ENCODE results near the gene SUGP2. TPM values are rescaled to one million over a fixed set of nuclear protein-coding genes. Genes with fewer than 3 reads are reported as not detected.
A peak's percentile ranks its signal among the peaks of the same experiment; 100 is the strongest.

Gene SUGP2
- total and polyA plus RNA-seq, 9 of the 15 experiments (the other 6 are each of a cell fraction or from before 2014, with no cell fraction given): 13.1 to 101 (median 63.1) TPM

DNA sequence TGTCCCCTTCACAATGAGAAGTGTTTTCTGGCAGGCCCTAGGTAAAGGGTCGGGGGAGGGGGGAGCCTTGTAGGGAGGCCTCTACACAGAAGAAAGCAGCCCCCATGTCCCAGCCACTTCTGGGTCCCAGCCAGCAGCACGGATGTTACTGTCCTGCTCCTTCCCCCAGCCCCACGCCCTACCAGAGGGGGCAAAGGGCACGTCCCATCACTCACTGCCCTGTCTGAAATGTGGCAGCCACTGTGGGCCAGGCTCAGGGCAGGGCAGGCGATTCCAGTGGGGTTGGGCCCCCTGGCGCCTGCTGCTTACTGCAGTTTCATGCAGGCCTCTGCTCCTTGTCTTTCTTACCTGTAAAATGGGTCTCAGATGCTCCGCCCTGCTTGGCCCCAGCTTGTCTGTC is 24.4 kb upstream of the SUGP2 start:
- in situ Hi-C loops (cut with MboI): loop anchor here (5.0 kb wide), 1 partner anchor 80 kb away; the partner anchor contains the start of gene TMEM161A
- Histone ChIP-seq H3K9me3 (replicated peaks; ENCODE audit: control insufficient read depth, insufficient read depth, low read depth, low read length) (no peaks in the 10 kb centered on the region), H3K9me1 (ENCODE audit: control insufficient read depth, insufficient read depth, low read length) (peaks cover 3% of the 10 kb centered on the region), H3K4me1 (replicated peaks in 1 of 2; ENCODE audit: control insufficient read depth in 2 of 2, insufficient read depth in 2 of 2, low read length in 2 of 2) (peaks cover 42 to 82% of the 10 kb centered on the region in 2 experiments), H3K79me2 (ENCODE audit: control insufficient read depth, insufficient read depth, low read length) (peaks cover 32% of the 10 kb centered on the region), H3K36me3 (ENCODE audit: control insufficient read depth, insufficient read depth, low read length) (peaks cover 74% of the 10 kb centered on the region), H3K27ac (ENCODE audit: extremely low read depth, low read depth, low read length) (no peak overlapping the region; the same call in 2 of the 3 replicates), H3K4me3 (no peak overlapping the region), H2AFZ (ENCODE audit: low read depth, low read length) (no peak overlapping the region), H3K4me2 (ENCODE audit: insufficient read depth, low read length) (no peak overlapping the region), H4K20me1 (replicated peaks; ENCODE audit: control insufficient read depth, insufficient read depth, low read length) (0 out of 2 replicates have a peak, but pooled peaks cover 4% of the 10 kb centered on the region), H3K9ac (ENCODE audit: insufficient read depth in 1 of 2, low read depth in 2 of 2, low read length in 2 of 2) (peak overlapping the region in 1 of 2 experiments; percentile 18; a peak in 2 of 4 replicates), H3K27me3 (ENCODE audit: control insufficient read depth in 2 of 2, insufficient read depth in 2 of 2, low read length in 2 of 2) (no peaks in the 10 kb centered on the region; a peak in 1 of 5 replicates)
- intact Hi-C loops (cut with micrococcal nuclease): loop anchor here (10.0 kb wide), 1 partner anchor 267 kb away; the partner anchor contains the start of genes MAU2 and SUGP1
- no peak for FAIRE-seq
- no peak for ATAC-seq
- TF ChIP-seq KDM1A (IDR thresholded peaks at IDR 0.05) (0 out of 4 replicates have a peak, but pooled peaks of 1 of the 2 experiments have one; percentile 17), ZNF175 (CRISPR knock-in tag; IDR thresholded peaks at IDR 0.05; ENCODE audit: low read depth) (no peak), MBD2 (IDR thresholded peaks at IDR 0.05; ENCODE audit: borderline replicate concordance, low read depth) (no peak), MYBL2 (IDR thresholded peaks at IDR 0.05; ENCODE audit: low read depth) (no peak), MYBL2 (CRISPR knock-in tag; IDR thresholded peaks at IDR 0.05; ENCODE audit: borderline replicate concordance) (no peak), HNRNPL (IDR thresholded peaks at IDR 0.05; ENCODE audit: low read depth, low read length) (no peak), GABPA (tag; conservative IDR thresholded peaks at IDR 0.05; ENCODE audit: low read depth) (no peak), RBFOX2 (IDR thresholded peaks at IDR 0.05; ENCODE audit: low read depth, low read length) (peak; percentile 44; the same call in 1 of the 2 replicates)
- TF ChIP-seq, protein P1, sequence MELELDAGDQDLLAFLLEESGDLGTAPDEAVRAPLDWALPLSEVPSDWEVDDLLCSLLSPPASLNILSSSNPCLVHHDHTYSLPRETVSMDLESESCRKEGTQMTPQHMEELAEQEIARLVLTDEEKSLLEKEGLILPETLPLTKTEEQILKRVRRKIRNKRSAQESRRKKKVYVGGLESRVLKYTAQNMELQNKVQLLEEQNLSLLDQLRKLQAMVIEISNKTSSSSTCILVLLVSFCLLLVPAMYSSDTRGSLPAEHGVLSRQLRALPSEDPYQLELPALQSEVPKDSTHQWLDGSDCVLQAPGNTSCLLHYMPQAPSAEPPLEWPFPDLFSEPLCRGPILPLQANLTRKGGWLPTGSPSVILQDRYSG (tag; conservative IDR thresholded peaks at IDR 0.05; ENCODE audit: low read depth): no peak
- TF ChIP-seq, protein P2, sequence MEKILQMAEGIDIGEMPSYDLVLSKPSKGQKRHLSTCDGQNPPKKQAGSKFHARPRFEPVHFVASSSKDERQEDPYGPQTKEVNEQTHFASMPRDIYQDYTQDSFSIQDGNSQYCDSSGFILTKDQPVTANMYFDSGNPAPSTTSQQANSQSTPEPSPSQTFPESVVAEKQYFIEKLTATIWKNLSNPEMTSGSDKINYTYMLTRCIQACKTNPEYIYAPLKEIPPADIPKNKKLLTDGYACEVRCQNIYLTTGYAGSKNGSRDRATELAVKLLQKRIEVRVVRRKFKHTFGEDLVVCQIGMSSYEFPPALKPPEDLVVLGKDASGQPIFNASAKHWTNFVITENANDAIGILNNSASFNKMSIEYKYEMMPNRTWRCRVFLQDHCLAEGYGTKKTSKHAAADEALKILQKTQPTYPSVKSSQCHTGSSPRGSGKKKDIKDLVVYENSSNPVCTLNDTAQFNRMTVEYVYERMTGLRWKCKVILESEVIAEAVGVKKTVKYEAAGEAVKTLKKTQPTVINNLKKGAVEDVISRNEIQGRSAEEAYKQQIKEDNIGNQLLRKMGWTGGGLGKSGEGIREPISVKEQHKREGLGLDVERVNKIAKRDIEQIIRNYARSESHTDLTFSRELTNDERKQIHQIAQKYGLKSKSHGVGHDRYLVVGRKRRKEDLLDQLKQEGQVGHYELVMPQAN (IDR thresholded peaks at IDR 0.05; ENCODE audit: borderline replicate concordance): no peak
- BruUV-seq (replicated peaks): no TSS peak
- ChIA-PET POLR2A (no interaction called here), CTCF (ENCODE audit: low intra/inter-chr PET ratio) (no interaction called here)
- WGBS (ENCODE audit: insufficient coverage, low coverage, missing lambda C conversion rate): 72% methylated on average over 7 of the region's 7 CpGs
- no peak for DNase-seq (ENCODE audit: extremely low read depth in 1 of 4, low spot score in 3 of 4)

Measured in K562 (cell line).